T-helper 2 cell treated with Interferon-gamma antibody and Interleukin-4, amounts not matched to agents 5 μg/mL and 100 μg/mL, for 36 hours (primary cell): Measurements from ENCODE around the gene APCDD1.
A peak's percentile ranks its signal among the peaks of the same experiment; 100 is the strongest.
"Not testable (repeated sequence)": the region's sequence is repeated elsewhere in the genome, so short reads cannot be mapped to it uniquely, and the experiment has no call there.

Experiments
- DNase-seq: peaks from one replicate; pipeline ENCODE4 v3.0.0; 2021; ENCODE audit warnings: low spot score
- H3K27ac Mint-ChIP-seq: one replicate; pipeline ENCODE4 v1.8.0; 2021; ENCODE audit warnings: mild to moderate bottlenecking, mixed read lengths
- H3K27me3 Mint-ChIP-seq: one replicate; pipeline ENCODE4 v1.8.0; 2021; ENCODE audit warnings: low read depth, mixed read lengths
- H3K36me3 Mint-ChIP-seq: one replicate; pipeline ENCODE4 v1.8.0; 2021; ENCODE audit warnings: low read depth, mixed read lengths
- H3K4me1 Mint-ChIP-seq: one replicate; pipeline ENCODE4 v1.8.0; 2021; ENCODE audit warnings: low read depth, mixed read lengths
- H3K4me3 Mint-ChIP-seq: one replicate; pipeline ENCODE4 v1.8.0; 2022; ENCODE audit warnings: mild to moderate bottlenecking, moderate library complexity, mixed read lengths
- H3K9me3 Mint-ChIP-seq: one replicate; pipeline ENCODE4 v1.8.0; 2021; ENCODE audit warnings: mixed read lengths

The APCDD1 gene

GRCh38 chr18:10524507-10525370, 70.3 kb downstream of the APCDD1 start:
- Mint-ChIP-seq H3K9me3 (no peaks in the 10 kb centered on the region), H3K27me3 (peaks cover 16% of the 10 kb centered on the region), H3K36me3 (no peaks in the 10 kb centered on the region), H3K4me3 (peak overlapping the region; percentile 97), H3K27ac (peak overlapping the region; percentile 69), H3K4me1 (peaks cover 35% of the 10 kb centered on the region)
- DNase-seq, result peak; percentile 27

GRCh38 chr18:10525371-10525691, 70.9 kb downstream of the APCDD1 start:
- no peak for DNase-seq
- no peaks in the 10 kb centered on the region for H3K9me3 Mint-ChIP-seq
- peak overlapping the region; percentile 97 for H3K4me3 Mint-ChIP-seq
- H3K4me1 Mint-ChIP-seq, result peaks cover 39% of the 10 kb centered on the region
- H3K27me3 Mint-ChIP-seq, result peaks cover 11% of the 10 kb centered on the region
- peak overlapping the region; percentile 98 for H3K27ac Mint-ChIP-seq
- H3K36me3 Mint-ChIP-seq, result no peaks in the 10 kb centered on the region

- H3K4me3 Mint-ChIP-seq, result peak within 1 kb of the TSS; percentile 97
- H3K27me3 Mint-ChIP-seq, result peaks cover 11% of the 10 kb centered on the region
- peaks cover 45% of the 10 kb centered on the region for H3K4me1 Mint-ChIP-seq
Measured at GRCh38 chr18:10525697-10526560, 71.5 kb downstream of the APCDD1 start, which contains the start of gene NAPG. Gene NAPG (plus strand): TSS chr18:10526027. CDS start chr18:10526103, 76 bp downstream.

DNA sequence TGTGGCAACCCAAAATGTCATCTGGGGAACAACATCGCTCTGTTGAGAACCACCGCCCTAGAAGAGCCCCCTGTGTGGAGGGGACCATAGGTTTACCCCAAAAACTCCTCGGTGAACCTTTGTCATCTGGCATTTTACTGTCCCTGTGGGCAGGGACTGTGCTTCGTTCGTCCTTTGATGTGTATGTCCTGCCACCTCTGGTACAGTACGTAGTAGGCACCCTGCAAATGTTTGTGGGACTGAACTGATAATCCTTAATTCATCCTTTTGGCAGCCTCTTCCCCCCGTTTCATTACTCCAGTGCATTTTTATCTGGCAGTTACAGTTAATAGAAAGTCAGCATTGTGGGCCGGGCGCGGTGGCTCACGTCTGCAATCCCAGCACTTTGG, 72.1 kb downstream of the APCDD1 start:
- Mint-ChIP-seq H3K9me3 (no peaks in the 10 kb centered on the region), H3K27me3 (peaks cover 10% of the 10 kb centered on the region), H3K36me3 (no peaks in the 10 kb centered on the region), H3K4me1 (peaks cover 46% of the 10 kb centered on the region), H3K4me3 (peak overlapping the region; percentile 91), H3K27ac (peak overlapping the region; percentile 89)
- no peak for DNase-seq

More at GRCh38 chr18:10525697-10526560, 71.5 kb downstream of the APCDD1 start, which contains the start of gene NAPG:
- Mint-ChIP-seq H3K27ac (peak within 1 kb of the TSS; percentile 98), H3K9me3 (no peaks in the 10 kb centered on the region), H3K36me3 (no peaks in the 10 kb centered on the region)
- DNase-seq, result peak; percentile 93

DNA sequence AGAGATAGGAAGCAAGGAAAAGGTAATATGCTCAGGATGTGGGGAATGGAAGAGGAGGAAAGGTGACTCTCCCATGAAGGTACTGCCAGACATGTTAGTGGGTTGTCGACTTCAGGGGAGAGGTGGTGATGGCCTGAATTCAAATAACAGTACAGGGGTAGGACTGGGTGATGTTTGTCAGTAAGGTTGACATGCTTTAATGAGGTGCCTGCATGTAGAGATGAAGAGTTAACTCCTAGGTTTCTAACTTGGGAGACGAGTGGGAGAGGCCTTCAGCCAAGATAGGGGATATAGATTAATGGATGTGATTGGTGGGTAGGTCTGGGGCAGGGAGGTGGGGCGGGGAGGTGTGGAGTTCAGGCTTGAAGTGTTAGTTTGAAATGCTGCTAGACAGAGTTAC, 74.0 kb downstream of the APCDD1 start:
- H3K4me1 Mint-ChIP-seq, result peaks cover 48% of the 10 kb centered on the region
- peak overlapping the region; percentile 16 for H3K27ac Mint-ChIP-seq
- H3K27me3 Mint-ChIP-seq, result no peaks in the 10 kb centered on the region
- no peak for DNase-seq
- peak overlapping the region; percentile 17 for H3K4me3 Mint-ChIP-seq
- H3K9me3 Mint-ChIP-seq, result no peaks in the 10 kb centered on the region
- peaks cover 5% of the 10 kb centered on the region for H3K36me3 Mint-ChIP-seq

DNA sequence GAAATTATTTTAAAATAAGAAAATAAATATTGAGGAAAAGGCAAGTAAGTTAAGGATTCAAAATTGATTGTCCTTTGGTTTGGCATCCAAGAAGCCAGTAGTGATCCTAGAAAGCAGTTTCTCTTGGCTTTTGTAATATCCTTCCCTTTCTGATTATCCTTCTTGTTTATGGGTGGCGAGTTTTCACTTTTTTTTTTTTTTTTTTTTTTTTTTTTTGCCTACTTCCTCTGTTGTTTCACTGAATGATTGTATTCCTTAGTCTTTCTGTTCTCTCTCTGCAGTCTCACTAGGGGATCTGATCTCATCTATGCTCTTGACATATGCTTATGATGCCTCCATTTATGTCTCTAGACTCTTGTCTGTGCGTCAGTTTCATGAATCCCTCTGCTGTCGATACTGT, 75.6 kb downstream of the APCDD1 start:
- H3K27ac Mint-ChIP-seq, result peak overlapping the region; percentile 79
- no peaks in the 10 kb centered on the region for H3K27me3 Mint-ChIP-seq
- DNase-seq, result no peak
- H3K9me3 Mint-ChIP-seq, result no peaks in the 10 kb centered on the region
- peaks cover 41% of the 10 kb centered on the region for H3K4me1 Mint-ChIP-seq
- H3K4me3 Mint-ChIP-seq, result peak overlapping the region; percentile 58
- peaks cover 12% of the 10 kb centered on the region for H3K36me3 Mint-ChIP-seq

DNA sequence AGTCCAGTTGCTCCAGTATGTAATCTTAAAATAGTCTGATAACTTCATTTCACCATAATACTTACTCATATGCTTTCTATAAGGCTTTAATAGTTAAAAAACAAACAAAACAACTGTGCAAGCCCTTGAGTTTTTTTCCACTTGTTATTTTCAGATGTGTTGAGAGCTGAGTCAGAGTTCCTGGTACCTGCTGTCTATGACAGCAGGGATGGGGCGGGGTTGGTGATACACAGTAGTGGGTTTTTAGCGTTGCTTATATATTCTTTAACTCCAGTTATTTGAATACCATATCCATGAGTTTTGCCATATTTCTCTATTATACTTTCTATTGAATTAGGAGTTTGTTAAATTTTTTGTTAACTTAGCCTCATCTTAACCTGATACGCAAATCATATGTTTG, 76.4 kb downstream of the APCDD1 start:
- H3K27ac Mint-ChIP-seq, result peak overlapping the region; percentile 79
- peak overlapping the region; percentile 58 for H3K4me3 Mint-ChIP-seq
- H3K36me3 Mint-ChIP-seq, result peaks cover 14% of the 10 kb centered on the region
- no peaks in the 10 kb centered on the region for H3K9me3 Mint-ChIP-seq
- no peaks in the 10 kb centered on the region for H3K27me3 Mint-ChIP-seq
- peaks cover 37% of the 10 kb centered on the region for H3K4me1 Mint-ChIP-seq
- no peak for DNase-seq

DNA sequence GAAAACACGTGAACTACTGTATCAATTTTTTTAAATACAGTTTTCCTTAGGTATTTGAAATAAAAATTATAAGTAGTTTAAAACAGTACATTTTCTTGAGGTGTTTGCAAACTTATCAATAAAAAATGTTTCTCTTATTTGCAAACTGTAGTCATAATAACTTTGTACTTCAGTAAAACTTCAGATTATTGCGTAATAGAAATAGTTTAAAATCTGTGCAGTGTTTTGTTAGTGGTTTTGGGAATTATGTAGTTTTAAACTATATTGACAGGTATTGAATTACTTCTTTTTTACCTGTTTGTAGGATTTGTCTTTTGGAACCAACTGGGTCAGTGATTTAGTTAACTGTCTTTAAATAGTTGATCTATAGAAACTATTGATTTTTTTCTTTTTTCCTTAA, 78.7 kb downstream of the APCDD1 start:
- Mint-ChIP-seq H3K4me3 (no peak overlapping the region), H3K36me3 (peaks cover 22% of the 10 kb centered on the region), H3K27ac (no peak overlapping the region), H3K27me3 (no peaks in the 10 kb centered on the region), H3K4me1 (peaks cover 33% of the 10 kb centered on the region), H3K9me3 (no peaks in the 10 kb centered on the region)
- DNase-seq, result no peak

- no peak for DNase-seq
- H3K27ac Mint-ChIP-seq, result no peak overlapping the region
- peaks cover 50% of the 10 kb centered on the region for H3K36me3 Mint-ChIP-seq
Measured at GRCh38 chr18:10536280-10536679, 81.8 kb downstream of the APCDD1 start.

GRCh38 chr18:10537765-10538164, 83.3 kb downstream of the APCDD1 start:
- H3K36me3 Mint-ChIP-seq, result peaks cover 58% of the 10 kb centered on the region
- peaks cover 7% of the 10 kb centered on the region for H3K4me1 Mint-ChIP-seq
- H3K27ac Mint-ChIP-seq, result no peak overlapping the region
- no peak for DNase-seq
- no peaks in the 10 kb centered on the region for H3K27me3 Mint-ChIP-seq
- no peaks in the 10 kb centered on the region for H3K9me3 Mint-ChIP-seq
- H3K4me3 Mint-ChIP-seq, result no peak overlapping the region

More at GRCh38 chr18:10536280-10536679, 81.8 kb downstream of the APCDD1 start:
- H3K9me3 Mint-ChIP-seq, result no peaks in the 10 kb centered on the region
- H3K27me3 Mint-ChIP-seq, result no peaks in the 10 kb centered on the region
- H3K4me3 Mint-ChIP-seq, result no peak overlapping the region
- H3K4me1 Mint-ChIP-seq, result peaks cover 10% of the 10 kb centered on the region

GRCh38 chr18:10539124-10539523, 84.7 kb downstream of the APCDD1 start:
- not testable (repeated sequence) for H3K27me3 Mint-ChIP-seq, DNase-seq, H3K4me1 Mint-ChIP-seq, H3K27ac Mint-ChIP-seq, H3K4me3 Mint-ChIP-seq, H3K9me3 Mint-ChIP-seq
- H3K36me3 Mint-ChIP-seq, result peaks cover 53% of the 10 kb centered on the region
